Liver (tissue), 9 donors: Measurements from ENCODE around the gene PODXL2. TPM values are rescaled to one million over a fixed set of nuclear protein-coding genes. Genes with fewer than 3 reads are reported as not detected.

Experiments used
- DNase-seq: peaks from one replicate; pipeline ENCODE4 v3.0.0-alpha.2; 2017; ENCODE audit warnings: low spot score
- H3K27ac ChIP-seq, 2 donors: one replicate each; pipeline ENCODE4 v1.7.0; 2013; ENCODE audit warnings: inconsistent platforms in 2 of 2, low read length in 2 of 2, control low read depth in 1 of 2, low read depth in 1 of 2, mild to moderate bottlenecking in 1 of 2
- H3K27me3 ChIP-seq, 4 donors: one replicate each; pipeline versions ENCODE4 v1.6.1 to v1.7.0; 2013; ENCODE audit warnings: low read length in 3 of 4, inconsistent platforms in 1 of 4, mild to moderate bottlenecking in 1 of 4, moderate library complexity in 1 of 4; ENCODE audit not compliant: control insufficient read depth in 4 of 4, insufficient read depth in 4 of 4
- H3K36me3 ChIP-seq, 4 donors: one replicate each; pipeline versions ENCODE4 v1.6.1 to v1.7.0; 2013; ENCODE audit warnings: low read length in 3 of 4, mild to moderate bottlenecking in 3 of 4, low read depth in 1 of 4, moderate library complexity in 1 of 4; ENCODE audit not compliant: control insufficient read depth in 4 of 4, insufficient read depth in 3 of 4
- H3K4me1 ChIP-seq, 4 donors: one replicate each; pipeline versions ENCODE4 v1.6.1 to v1.7.0; 2013; ENCODE audit warnings: low read length in 3 of 4, mild to moderate bottlenecking in 3 of 4, moderate library complexity in 1 of 4; ENCODE audit not compliant: control insufficient read depth in 4 of 4, insufficient read depth in 4 of 4
- H3K4me3 ChIP-seq, 3 donors: one replicate each; pipeline versions ENCODE4 v1.6.1 to v1.7.0; 2013; ENCODE audit warnings: low read length in 3 of 3, control low read depth in 1 of 3, low read depth in 1 of 3, mild to moderate bottlenecking in 1 of 3
- H3K9ac ChIP-seq, 2 donors: one replicate each; pipeline ENCODE4 v1.7.0; 2013; ENCODE audit warnings: low read length in 2 of 2, mild to moderate bottlenecking in 2 of 2, moderate library complexity in 2 of 2, control low read depth in 1 of 2, low read depth in 1 of 2
- H3K9me3 ChIP-seq, 4 donors: one replicate each; pipeline versions ENCODE4 v1.6.1 to v1.7.0; 2013; ENCODE audit warnings: low read length in 3 of 4; ENCODE audit not compliant: control insufficient read depth in 4 of 4
- EGR1 ChIP-seq, 2 donors: IDR thresholded peaks; 2 replicates each; pipeline ENCODE4 v1.6.1; 2016 to 2018; ENCODE audit warnings: antibody characterized with exemption in 2 of 2, low read depth in 2 of 2
- FOXA1 ChIP-seq: IDR thresholded peaks from 2 replicates; pipeline ENCODE4 v1.6.1; 2016; ENCODE audit warnings: antibody characterized with exemption
- FOXA2 ChIP-seq: IDR thresholded peaks from 2 replicates; pipeline ENCODE4 v1.6.1; 2016; ENCODE audit warnings: antibody characterized with exemption
- GABPA ChIP-seq, 2 donors: IDR thresholded peaks in 1 of 2; conservative IDR thresholded peaks in 1 of 2; 2 replicates each; pipeline ENCODE4 v1.6.1; 2016; ENCODE audit warnings: antibody characterized with exemption in 2 of 2, mild to moderate bottlenecking in 1 of 2, moderate library complexity in 1 of 2
- HNF4G ChIP-seq: IDR thresholded peaks from 2 replicates; pipeline ENCODE4 v1.6.1; 2016; ENCODE audit warnings: antibody characterized with exemption
- JUND ChIP-seq, 2 donors: IDR thresholded peaks; 2 replicates each; pipeline ENCODE4 v1.6.1; 2016; ENCODE audit warnings: antibody characterized with exemption in 2 of 2
- MAX ChIP-seq: IDR thresholded peaks from 2 replicates; pipeline ENCODE4 v1.6.1; 2016; ENCODE audit warnings: antibody characterized with exemption
- NR2F2 ChIP-seq: IDR thresholded peaks from 2 replicates; pipeline ENCODE4 v1.6.1; 2016; ENCODE audit warnings: antibody characterized with exemption
- RAD21 ChIP-seq, 2 donors: IDR thresholded peaks; 2 replicates each; pipeline ENCODE4 v1.6.1; 2016; ENCODE audit warnings: antibody characterized with exemption in 2 of 2, mild to moderate bottlenecking in 2 of 2
- RXRA ChIP-seq, 2 donors: IDR thresholded peaks; 2 replicates each; pipeline ENCODE4 v1.6.1; 2017 to 2018; ENCODE audit warnings: antibody characterized with exemption in 2 of 2, mild to moderate bottlenecking in 1 of 2
- SP1 ChIP-seq: IDR thresholded peaks from 2 replicates; pipeline ENCODE4 v1.6.1; 2018; ENCODE audit warnings: antibody characterized with exemption, mild to moderate bottlenecking
- TAF1 ChIP-seq: conservative IDR thresholded peaks from 2 replicates; pipeline ENCODE4 v1.6.1; 2016; ENCODE audit warnings: antibody characterized with exemption, mild to moderate bottlenecking
- YY1 ChIP-seq: IDR thresholded peaks from 2 replicates; pipeline ENCODE4 v1.6.1; 2016; ENCODE audit warnings: antibody characterized with exemption, mild to moderate bottlenecking
- WGBS: extraction: QIAGEN DNeasy Blood & Tissue Kit; methylation state at CpG from one replicate; pipeline ENCODE4 v1.1.7; 2013; 5-methylcytosine and 5-hydroxymethylcytosine counted together
- polyA plus RNA-seq, 2 donors: library from polyadenylated mRNA; stranded (reverse) in 1 of 2; unstranded in 1 of 2; fragments of 200-250 nt in 1 of 2; fragments of >200 nt in 1 of 2; fragmentation: Nextera tagmentation in 1 of 2; extraction: Ambion mirVana in 1 of 2; gene quantifications; one replicate each; pipeline versions ENCODE4 v1.2.1 to v1.2.3, GENCODE V29; 2013 to 2015
- total RNA-seq, 2 donors: library from RNA; depleted of rRNA; stranded (reverse); fragments of >200 nt; gene quantifications; one replicate each; pipeline ENCODE4 v1.2.3, GENCODE V29; 2014
- TF ChIP-seq, protein P1 (sequence below): IDR thresholded peaks from 2 replicates; pipeline ENCODE4 v1.6.1; 2016; ENCODE audit warnings: antibody characterized with exemption
- donor health status: healthy.
- donor health status: healthy.
- donor health status: healthy.
- donor health status: healthy.
- donor health status: healthy.

PODXL2 gene
- total and polyA plus RNA-seq, 4 donors, result 0.47 to 1.4 (median 0.88) TPM

GRCh38 chr3:127671523-127672428, 42.8 kb downstream of the PODXL2 start (continued):
- TF ChIP-seq RXRA (IDR thresholded peaks at IDR 0.05) (no peak), JUND (IDR thresholded peaks at IDR 0.05) (no peak)

GRCh38 chr3:127672429-127673190, 43.6 kb downstream of the PODXL2 start, which contains the start of gene ABTB1:
Gene ABTB1 (plus strand): TSS chr3:127672952. CDS start chr3:127673026, 74 bp downstream.
- H3K4me1 ChIP-seq, result peaks cover 5 to 14% (median 8%) of the 10 kb centered on the region in 4 donors
- TF ChIP-seq RXRA (IDR thresholded peaks at IDR 0.05) (no peak), SP1 (no peak), EGR1 (IDR thresholded peaks at IDR 0.05; ENCODE audit: low read depth in 2 of 2) (no peak), NR2F2 (no peak), GABPA (IDR thresholded peaks at IDR 0.05 in 1 of 2, conservative IDR thresholded peaks at IDR 0.05 in 1 of 2) (no peak), HNF4G (no peak), MAX (no peak), YY1 (no peak), RAD21 (IDR thresholded peaks at IDR 0.05) (no peak), FOXA1 (no peak), TAF1 (no peak)
- TF ChIP-seq, protein P1, sequence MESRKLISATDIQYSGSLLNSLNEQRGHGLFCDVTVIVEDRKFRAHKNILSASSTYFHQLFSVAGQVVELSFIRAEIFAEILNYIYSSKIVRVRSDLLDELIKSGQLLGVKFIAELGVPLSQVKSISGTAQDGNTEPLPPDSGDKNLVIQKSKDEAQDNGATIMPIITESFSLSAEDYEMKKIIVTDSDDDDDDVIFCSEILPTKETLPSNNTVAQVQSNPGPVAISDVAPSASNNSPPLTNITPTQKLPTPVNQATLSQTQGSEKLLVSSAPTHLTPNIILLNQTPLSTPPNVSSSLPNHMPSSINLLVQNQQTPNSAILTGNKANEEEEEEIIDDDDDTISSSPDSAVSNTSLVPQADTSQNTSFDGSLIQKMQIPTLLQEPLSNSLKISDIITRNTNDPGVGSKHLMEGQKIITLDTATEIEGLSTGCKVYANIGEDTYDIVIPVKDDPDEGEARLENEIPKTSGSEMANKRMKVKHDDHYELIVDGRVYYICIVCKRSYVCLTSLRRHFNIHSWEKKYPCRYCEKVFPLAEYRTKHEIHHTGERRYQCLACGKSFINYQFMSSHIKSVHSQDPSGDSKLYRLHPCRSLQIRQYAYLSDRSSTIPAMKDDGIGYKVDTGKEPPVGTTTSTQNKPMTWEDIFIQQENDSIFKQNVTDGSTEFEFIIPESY, result no peak
- DNase-seq, result peak; percentile 90
- peaks cover 0 to 10% (median 4%) of the 10 kb centered on the region in 4 donors for H3K36me3 ChIP-seq
- peak within 1 kb of the TSS; percentile 57 to 63 for H3K27ac ChIP-seq
- H3K9me3 ChIP-seq, result no peaks in the 10 kb centered on the region
- peak within 1 kb of the TSS; percentile 30 to 64 for H3K9ac ChIP-seq
- 2% methylated on average over 102 of the region's 102 CpGs for WGBS
- no peaks in the 10 kb centered on the region for H3K27me3 ChIP-seq
- peak within 1 kb of the TSS; percentile 74 to 95 (median 86) for H3K4me3 ChIP-seq

GRCh38 chr3:127673191-127674100, 44.5 kb downstream of the PODXL2 start:
- Histone ChIP-seq H3K4me1 (peaks cover 5 to 14% (median 8%) of the 10 kb centered on the region in 4 donors), H3K4me3 (peak overlapping the region; percentile 74 to 95 (median 86)), H3K27ac (peak overlapping the region; percentile 38 to 62), H3K27me3 (no peaks in the 10 kb centered on the region), H3K9me3 (no peaks in the 10 kb centered on the region), H3K36me3 (peaks cover 0 to 14% (median 4%) of the 10 kb centered on the region in 4 donors), H3K9ac (peak overlapping the region; percentile 30 to 50)
- no peak for TF ChIP-seq YY1
- TF ChIP-seq, protein P1, result no peak
- TF ChIP-seq FOXA1, result no peak
- TF ChIP-seq NR2F2, result no peak
- no peak for TF ChIP-seq SP1
- TF ChIP-seq FOXA2, result no peak
- no peak for TF ChIP-seq MAX
- 25% methylated on average over 51 of the region's 51 CpGs for WGBS
- peak; percentile 63 for DNase-seq
